ENCODE data around the gene GCNT1. TPM values are rescaled to one million over a fixed set of nuclear protein-coding genes. Genes with fewer than 3 reads are reported as not detected.
"Not testable (repeated sequence)": the region's sequence is repeated elsewhere in the genome, so short reads cannot be mapped to it uniquely, and the experiment has no call there.

The GCNT1 gene
- total RNA-seq, 3 donors from 2014 or later = 7.9 to 16.5 (median 10.1) TPM

DNA sequence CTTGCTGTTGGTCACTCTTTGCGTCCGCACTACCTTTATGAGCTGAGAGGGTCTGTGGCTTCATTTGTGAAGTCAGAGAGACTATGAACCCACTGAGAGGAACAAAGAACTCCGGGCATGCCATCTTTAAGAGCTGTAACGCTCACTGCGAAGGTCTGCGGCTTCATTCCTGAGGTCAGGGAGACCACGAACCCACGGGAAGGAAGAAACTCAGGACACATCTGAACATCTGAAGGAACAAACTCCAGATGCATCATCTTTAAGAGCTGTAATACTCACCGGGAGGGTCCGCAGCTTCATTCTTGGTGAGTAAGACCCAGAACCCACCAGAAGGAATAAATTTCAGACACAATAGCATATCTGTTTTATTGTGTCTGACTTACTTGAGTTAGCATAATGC, 19.2 kb downstream of the GCNT1 start:
- no peak for DNase-seq (ENCODE audit: low spot score in 2 of 2)
- no peaks in the 10 kb centered on the region for H3K36me3 ChIP-seq
- H3K4me3 ChIP-seq = no peak overlapping the region
- H3K27ac ChIP-seq = no peak overlapping the region
- H3K9me3 ChIP-seq = no peaks in the 10 kb centered on the region
- H3K4me1 ChIP-seq = no peaks in the 10 kb centered on the region
- TF ChIP-seq POLR2A (IDR thresholded peaks at IDR 0.05) = no peak
- TF ChIP-seq, protein P1, sequence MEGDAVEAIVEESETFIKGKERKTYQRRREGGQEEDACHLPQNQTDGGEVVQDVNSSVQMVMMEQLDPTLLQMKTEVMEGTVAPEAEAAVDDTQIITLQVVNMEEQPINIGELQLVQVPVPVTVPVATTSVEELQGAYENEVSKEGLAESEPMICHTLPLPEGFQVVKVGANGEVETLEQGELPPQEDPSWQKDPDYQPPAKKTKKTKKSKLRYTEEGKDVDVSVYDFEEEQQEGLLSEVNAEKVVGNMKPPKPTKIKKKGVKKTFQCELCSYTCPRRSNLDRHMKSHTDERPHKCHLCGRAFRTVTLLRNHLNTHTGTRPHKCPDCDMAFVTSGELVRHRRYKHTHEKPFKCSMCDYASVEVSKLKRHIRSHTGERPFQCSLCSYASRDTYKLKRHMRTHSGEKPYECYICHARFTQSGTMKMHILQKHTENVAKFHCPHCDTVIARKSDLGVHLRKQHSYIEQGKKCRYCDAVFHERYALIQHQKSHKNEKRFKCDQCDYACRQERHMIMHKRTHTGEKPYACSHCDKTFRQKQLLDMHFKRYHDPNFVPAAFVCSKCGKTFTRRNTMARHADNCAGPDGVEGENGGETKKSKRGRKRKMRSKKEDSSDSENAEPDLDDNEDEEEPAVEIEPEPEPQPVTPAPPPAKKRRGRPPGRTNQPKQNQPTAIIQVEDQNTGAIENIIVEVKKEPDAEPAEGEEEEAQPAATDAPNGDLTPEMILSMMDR (IDR thresholded peaks at IDR 0.05) = no peak
- no peak for TF ChIP-seq POLR2AphosphoS5 (IDR thresholded peaks at IDR 0.05)
- no peaks in the 10 kb centered on the region for H3K27me3 ChIP-seq
- intact Hi-C loops (cut with DNase I; ENCODE audit: low total_unique reads) = no loop called here

GRCh38 chr9:76479337-76479736, 20.4 kb downstream of the GCNT1 start:
- H3K36me3 ChIP-seq; intact Hi-C loops (cut with DNase I; ENCODE audit: low total_unique reads); H3K9me3 ChIP-seq; H3K27ac ChIP-seq; H3K4me3 ChIP-seq; DNase-seq (ENCODE audit: low spot score in 2 of 2); H3K27me3 ChIP-seq; H3K4me1 ChIP-seq: not testable (repeated sequence)

GRCh38 chr9:76486151-76486550, 27.2 kb downstream of the GCNT1 start:
- DNase-seq (ENCODE audit: low spot score in 2 of 2) = no peak
- H3K4me3 ChIP-seq = no peak overlapping the region
- no peaks in the 10 kb centered on the region for H3K27me3 ChIP-seq
- H3K36me3 ChIP-seq = no peaks in the 10 kb centered on the region
- intact Hi-C loops (cut with DNase I; ENCODE audit: low total_unique reads) = no loop called here
- TF ChIP-seq POLR2AphosphoS5 (IDR thresholded peaks at IDR 0.05) = no peak
- TF ChIP-seq, protein P1 (IDR thresholded peaks at IDR 0.05) = no peak
- no peak for TF ChIP-seq POLR2A (IDR thresholded peaks at IDR 0.05)
- H3K4me1 ChIP-seq = no peaks in the 10 kb centered on the region
- no peaks in the 10 kb centered on the region for H3K9me3 ChIP-seq
- no peak overlapping the region for H3K27ac ChIP-seq

DNA sequence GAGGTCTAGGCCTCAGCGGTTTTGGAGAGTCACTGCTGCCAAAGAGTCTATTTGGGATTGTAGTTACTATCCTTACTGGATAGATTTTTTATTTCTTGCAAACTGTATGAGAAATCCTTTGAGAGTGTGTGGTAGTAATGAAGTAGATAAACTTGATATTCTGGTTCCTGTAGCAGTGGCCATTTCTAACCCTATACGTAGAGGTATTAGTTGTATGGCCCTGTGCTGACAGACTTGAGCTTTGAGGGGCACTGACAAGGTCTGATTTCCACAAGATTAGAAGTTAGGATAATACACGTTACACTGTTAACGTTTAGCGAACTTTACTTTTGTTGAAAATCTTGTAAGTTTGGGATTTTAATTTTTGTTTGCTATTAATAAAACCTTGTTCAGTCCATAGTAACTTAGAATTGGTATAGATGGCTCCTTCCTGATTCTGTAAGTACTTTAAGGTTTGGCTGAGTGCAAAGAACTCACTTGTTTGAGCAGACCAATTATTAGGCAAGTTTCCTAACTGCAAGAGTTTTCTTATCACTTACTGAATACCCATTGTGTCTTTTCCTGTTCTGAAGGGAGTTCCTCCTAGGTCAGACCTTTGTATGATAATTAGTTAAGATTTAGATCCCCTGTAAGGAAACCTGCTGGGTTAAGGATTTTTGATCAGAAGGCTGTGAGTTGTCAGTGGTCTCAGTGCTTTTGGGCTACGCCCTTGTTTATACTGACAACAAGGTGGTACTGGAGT, 31.4 kb downstream of the GCNT1 start:
- Histone ChIP-seq H3K36me3 (no peaks in the 10 kb centered on the region), H3K4me1 (no peaks in the 10 kb centered on the region), H3K27me3 (no peaks in the 10 kb centered on the region), H3K9me3 (peaks cover 0 to 3% of the 10 kb centered on the region in 2 donors), H3K4me3 (no peak overlapping the region), H3K27ac (no peak overlapping the region)
- TF ChIP-seq POLR2AphosphoS5 (IDR thresholded peaks at IDR 0.05) (no peak), POLR2A (IDR thresholded peaks at IDR 0.05) (no peak)
- TF ChIP-seq, protein P1 (IDR thresholded peaks at IDR 0.05) = no peak
- intact Hi-C loops (cut with DNase I; ENCODE audit: low total_unique reads) = no loop called here
- no peak for DNase-seq (ENCODE audit: low spot score in 2 of 2)

- H3K9me3 ChIP-seq; DNase-seq (ENCODE audit: low spot score in 2 of 2); H3K27me3 ChIP-seq; H3K36me3 ChIP-seq; H3K27ac ChIP-seq; intact Hi-C loops (cut with DNase I; ENCODE audit: low total_unique reads); H3K4me1 ChIP-seq; H3K4me3 ChIP-seq: not testable (repeated sequence)
Measured at GRCh38 chr9:76491056-76491455, 32.1 kb downstream of the GCNT1 start.

GRCh38 chr9:76493496-76493895, 34.5 kb downstream of the GCNT1 start:
- intact Hi-C loops (cut with DNase I; ENCODE audit: low total_unique reads); DNase-seq (ENCODE audit: low spot score in 2 of 2): not testable (repeated sequence)

DNA sequence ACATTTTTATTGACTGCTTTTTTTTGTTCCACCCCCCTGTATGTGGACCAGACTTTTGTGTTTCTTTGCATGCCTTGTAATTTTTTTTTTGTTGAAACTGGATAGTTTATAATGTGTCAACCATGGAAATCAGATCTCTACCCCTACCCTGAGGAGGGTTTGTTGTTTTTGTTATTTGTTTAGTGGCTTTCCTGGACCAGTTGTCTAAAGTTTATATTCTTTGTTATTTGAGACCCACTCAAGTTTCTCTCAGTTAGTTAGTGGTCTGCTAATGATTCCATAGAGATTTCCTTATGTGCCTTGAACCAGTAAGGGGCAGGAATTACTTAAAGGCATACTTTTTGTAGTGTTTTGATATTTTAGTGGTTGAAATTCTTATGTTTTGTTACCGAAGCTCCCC, 41.1 kb downstream of the GCNT1 start:
- TF ChIP-seq, protein P1 (IDR thresholded peaks at IDR 0.05) = no peak
- TF ChIP-seq POLR2AphosphoS5 (IDR thresholded peaks at IDR 0.05) (no peak), POLR2A (IDR thresholded peaks at IDR 0.05) (no peak)
- Histone ChIP-seq H3K27me3 (no peaks in the 10 kb centered on the region), H3K27ac (no peak overlapping the region), H3K36me3 (no peaks in the 10 kb centered on the region), H3K4me1 (no peaks in the 10 kb centered on the region), H3K9me3 (peaks cover 0 to 5% of the 10 kb centered on the region in 2 donors), H3K4me3 (no peak overlapping the region)
- intact Hi-C loops (cut with DNase I; ENCODE audit: low total_unique reads) = no loop called here
- DNase-seq (ENCODE audit: low spot score in 2 of 2) = no peak

More at GRCh38 chr9:76493496-76493895, 34.5 kb downstream of the GCNT1 start:
- H3K27ac ChIP-seq, H3K27me3 ChIP-seq, H3K36me3 ChIP-seq, H3K9me3 ChIP-seq, H3K4me3 ChIP-seq, H3K4me1 ChIP-seq: not testable (repeated sequence)
